ENCODE results near the gene BDH2.

GRCh38 chr4:103086551-103086950 lies 13.1 kb downstream of the BDH2 start:
- TF ChIP-seq POLR2AphosphoS5 (IDR thresholded peaks at IDR 0.05; ENCODE audit: insufficient read depth in 1 of 2, low read depth in 1 of 2) (no peak), CTCF (IDR thresholded peaks at IDR 0.05) (no peak), POLR2A (IDR thresholded peaks at IDR 0.05) (no peak)

Measured in vagina (tissue), 2 donors.